C1 segment of cervical spinal cord (tissue), 14 donors: Measurements from ENCODE around the gene DDN.

Experiments used
- DNase-seq, 14 donors: peaks; one replicate each; lab custom pipeline; 2025; lab: John Stamatoyannopoulos, UW

Gene DDN

DNA sequence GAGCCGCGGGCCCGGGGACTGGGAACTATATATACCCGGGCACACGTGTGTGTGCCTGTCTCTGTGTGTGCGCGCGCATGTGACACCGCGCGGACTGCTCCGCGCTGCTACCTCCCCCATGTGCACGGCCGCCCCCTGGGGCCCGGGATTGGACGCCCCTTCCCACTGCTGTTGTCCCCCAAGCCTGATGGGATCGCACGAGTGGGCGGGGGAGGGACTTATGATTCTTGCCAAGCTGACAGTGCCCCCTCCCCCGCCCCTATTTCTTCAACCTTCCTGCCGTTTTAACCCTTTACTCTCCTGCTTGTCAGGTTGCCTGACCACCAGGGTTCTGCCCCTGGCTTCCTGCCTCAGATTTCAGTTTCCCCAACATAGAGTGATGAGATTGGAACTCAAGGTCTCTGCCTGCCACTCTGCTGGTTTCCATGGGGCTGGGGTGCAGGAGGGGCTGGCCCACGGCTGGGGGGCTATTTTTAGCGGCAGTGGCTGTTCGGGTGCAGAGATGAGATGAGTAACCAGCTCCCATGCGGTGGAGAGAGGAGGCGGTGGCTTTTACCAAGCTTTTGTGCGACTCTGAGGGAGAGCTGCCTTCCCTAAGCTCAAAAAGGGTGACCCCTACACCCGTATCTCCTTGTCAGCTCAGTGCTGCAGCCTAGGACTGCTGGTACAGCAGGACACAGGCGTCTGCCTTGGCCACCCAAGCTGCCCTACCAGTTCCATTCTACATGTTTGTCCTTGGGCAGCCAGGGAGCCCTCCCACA, at the start of gene DDN:
Gene DDN, minus strand, starts transcription at position 5 of the 761 bp plus-strand sequence. CDS start 88 bp downstream, outside the sequence.
- no peak for DNase-seq

DNA sequence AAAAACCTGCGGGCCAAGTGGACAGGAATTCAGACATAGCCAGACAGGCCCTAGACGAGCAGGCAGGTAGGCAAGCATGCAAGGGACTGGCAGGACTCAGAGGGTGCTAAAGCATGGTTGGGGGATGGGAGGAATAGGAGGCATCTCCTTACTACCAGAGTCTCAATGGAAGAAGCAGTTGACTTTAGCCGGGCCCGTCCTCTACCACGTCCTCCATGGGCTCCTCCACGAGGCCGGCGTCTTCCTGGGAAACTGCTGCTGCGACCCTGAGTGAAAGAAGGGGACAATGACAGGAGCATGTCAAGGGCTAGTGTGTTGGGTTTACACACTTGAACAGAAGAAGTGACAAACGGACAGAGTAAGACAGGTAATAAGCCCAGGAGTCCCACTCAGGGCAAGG, 49.8 kb upstream of the DDN start:
- no peak for DNase-seq

DNA sequence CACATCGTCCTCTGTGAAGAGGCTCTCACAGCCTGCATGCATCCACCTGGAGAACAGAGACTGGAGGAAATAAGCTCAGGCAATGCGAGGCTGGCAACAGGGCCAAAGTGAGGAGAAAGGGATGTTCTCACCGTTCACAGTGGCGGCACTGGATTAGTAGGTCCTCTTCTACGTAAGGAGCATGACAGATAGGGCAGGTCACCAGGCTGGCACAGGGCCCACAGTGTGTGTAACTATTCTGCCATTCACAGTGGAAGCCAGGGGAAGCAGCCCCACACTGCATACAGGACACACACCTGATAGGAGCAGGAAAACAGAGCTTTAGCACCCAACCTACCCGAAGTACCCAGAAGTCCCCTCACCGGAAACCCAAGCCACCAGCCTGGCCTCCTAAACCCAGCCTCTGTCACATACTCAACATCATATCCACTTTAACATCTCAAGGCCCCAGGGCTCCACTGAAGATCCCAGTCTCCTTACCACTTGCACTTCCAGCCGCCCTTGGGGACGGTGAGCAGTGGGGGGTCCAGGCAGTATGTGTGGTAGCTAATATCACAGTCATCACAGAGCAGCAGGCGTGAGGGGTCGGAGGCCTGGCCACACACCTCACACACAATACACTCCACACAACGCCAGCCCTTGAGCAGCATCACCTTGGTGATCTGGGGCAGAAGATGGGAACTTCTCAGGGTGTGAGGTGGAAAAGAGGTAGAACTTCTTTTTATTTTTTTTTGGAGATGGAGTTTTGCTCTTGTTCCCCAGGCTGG, 47.1 kb upstream of the DDN start:
- no peak for DNase-seq

DNA sequence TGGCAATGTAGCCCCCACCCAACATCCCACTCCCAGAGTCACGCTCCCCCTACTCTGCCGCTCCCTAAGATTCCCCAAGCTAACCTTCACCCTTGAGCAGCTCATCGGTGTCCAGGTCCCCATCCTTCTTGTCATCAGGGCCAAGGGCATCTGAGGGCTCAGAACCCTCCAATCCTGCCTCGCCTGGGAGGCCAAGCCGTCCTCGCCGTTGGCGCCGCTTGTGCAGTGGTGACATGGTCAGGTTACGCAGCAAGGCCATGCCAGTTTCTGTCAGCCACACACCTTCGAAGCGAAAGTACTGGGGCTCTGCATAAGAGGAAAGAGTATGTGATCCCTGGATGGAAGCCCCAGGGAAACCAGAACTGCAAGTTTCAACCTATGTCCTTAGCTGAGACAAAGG, 45.5 kb upstream of the DDN start:
- no peak for DNase-seq

DNA sequence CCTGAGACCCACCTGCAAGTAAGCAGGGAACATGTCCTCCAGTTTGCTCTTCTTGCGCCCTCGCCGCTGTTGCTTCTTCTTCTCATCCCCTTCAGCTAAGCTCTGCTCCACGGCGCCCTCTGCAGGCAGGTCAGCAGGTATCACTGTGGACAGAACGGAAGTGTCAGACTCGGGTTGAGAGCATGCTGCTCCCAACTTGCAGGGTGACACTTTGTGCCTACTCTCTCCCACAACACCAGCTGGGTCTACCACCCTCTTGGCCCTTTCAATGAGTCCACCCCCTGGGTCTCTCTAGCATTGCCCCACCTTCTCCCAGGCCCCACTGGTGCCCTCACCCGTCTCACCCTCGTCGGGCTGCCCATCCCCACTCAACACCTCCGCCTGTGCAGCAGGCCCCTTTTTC, 44.7 kb upstream of the DDN start:
- peak in 3 of 14 donors; percentile 19 to 38 (median 36) for DNase-seq

DNA sequence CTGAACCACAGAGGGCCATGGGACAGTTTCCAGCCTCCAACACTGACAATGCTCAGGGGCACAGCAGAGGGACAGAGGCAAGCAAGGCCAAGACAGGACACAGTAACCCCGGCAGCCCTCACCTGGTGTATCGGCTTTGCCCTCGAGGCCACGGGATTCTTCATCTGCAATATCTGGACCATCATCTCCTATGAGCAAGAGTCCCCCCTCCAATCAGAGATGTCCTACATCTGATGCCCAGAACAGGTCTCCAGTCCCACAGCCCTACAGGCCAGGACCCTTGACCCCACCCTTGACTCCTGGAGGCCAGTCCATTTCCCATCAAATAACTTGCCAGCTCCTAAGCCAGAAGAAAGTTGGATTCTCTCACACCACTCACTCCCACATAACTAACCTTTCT, 44.1 kb upstream of the DDN start:
- no peak for DNase-seq

DNA sequence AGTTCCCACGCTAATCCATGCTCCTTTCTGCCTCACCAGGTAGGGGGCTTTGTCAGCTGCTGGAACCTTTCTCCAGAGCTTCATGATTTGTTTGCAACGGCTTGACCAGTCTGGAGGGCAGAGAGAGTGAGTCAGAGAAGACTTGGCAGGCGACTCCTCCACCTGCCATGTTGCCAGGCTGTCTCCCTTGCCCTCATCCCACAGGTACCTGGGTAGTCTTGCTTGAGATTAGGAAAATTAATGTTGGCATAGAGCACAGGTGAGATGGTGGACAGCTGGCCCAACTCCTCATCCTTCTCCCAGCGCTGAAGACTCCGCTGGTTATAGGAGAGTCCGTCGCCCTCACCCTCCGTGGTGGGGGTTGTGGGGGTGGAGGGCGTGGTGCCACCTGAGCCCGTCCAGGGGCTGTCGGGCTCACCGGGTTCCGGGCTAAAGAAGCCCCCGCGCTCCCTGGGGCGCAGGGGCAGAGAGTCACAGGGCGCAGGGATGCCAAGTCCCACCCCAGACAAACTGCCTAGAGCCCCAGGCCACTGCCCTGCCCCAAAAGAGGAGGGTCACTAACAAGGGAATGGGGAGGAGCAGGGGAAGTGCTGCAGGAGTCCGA, 42.8 kb upstream of the DDN start:
- DNase-seq = no peak

DNA sequence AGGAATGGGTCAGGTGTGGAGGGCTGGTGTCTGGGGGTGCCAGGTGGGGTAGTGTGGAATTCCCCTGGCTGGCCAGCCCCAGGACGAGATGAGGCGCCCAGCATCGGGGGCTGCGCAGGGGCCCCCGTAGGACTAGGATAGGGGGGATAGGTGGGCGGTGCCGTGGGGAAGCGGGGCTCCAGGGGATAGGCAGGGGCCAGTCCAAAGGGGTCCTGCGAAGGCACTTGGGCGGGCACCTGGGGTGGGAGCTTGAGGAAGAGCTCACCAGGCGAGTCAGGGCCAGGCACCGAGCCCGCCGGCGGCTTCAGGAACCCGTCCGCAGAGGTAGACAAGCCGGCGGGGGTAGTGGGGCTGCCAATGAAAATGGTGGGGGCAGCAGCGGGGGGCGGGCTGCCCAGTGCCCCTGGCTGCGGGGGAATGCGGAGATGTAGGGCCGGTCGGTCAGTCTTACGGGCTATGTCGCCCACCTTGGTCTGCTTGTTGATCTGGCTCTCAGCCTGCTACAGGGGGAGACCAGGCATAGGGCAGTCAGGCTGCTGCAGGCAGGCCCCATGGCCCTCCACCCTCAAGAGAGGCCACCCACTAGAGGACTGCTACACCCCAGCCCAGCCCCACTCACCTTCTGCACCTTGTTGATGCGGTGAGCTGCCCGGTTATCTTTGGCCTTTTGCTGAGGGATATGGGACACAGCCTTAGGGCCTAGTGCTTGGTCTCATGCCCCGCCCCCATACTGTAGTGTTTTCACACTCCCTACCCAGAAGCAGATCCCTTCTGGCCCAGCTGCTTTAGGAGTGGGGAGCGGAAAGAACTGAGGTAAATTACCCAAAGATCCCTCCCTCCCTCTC, 42.1 kb upstream of the DDN start:
- no peak for DNase-seq

DNA sequence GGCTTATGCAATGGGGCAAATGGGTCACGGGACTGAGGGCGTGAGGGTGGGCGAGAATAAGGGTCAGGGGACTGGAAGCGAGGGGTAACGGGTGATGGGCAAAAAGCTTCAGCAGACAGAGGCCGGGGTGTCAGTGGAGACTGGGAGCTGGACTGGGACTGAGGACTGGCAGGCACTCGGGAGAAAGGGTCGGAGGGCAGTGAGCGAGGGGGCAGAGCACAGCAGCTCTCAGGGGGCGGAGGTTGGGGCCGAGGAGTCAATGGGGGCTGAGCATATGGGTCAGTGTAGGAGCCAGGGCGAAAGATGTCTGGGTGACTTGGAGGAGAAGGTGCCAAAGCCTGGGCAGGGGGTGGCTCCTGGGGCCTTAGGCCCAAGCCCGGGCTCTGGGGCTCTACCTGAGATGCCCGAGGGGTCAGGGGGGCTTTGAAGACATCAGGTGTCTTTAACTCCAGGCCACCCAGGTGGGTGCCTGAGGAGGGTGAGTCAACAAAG, 41.2 kb upstream of the DDN start:
- no peak for DNase-seq

DNA sequence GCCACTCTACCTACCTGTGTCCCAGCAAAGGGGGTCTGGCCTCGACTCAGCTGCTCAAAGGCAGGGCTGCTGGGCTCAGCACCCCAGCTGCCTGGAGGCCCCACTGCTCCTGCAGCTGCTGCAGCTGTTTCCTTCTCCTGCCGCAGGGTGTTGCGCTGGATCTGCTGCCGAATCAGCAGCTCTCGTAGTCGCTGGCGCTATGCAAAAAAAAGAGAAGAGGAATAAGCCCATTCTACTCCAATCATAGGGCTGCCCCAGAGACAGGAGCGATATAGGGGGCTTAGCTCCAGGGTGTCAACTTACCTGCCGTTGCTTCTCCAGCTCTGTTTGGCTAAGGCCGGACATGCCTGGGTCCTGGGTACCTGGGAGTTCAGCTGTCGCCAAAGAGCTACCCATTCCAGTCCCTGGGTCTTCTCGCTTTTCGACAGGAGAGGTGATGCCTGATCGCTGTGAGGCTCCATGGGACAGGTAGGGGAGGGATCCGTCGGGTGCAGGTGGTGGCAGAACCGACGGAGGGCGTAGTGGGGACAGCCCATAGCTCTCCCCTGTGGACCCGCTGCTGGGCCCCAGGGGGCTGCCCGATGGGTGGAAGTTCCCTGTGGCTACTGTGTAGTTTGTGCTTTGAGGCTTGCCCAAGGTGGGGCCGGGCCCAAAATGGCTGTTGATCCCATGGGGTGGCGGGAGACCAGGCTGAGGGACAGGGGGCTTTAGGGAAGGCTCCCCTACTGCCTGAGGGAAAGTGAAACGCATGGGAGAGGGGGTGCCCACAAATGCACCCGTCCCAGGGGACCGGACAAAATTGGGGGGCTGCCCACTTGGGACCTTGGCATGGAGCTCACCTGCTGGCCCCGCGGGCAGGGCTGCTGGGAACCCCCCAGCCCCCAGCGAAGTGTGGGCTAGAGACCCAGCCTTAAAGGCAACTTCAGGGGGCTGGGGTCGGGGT, 40.5 kb upstream of the DDN start:
- DNase-seq = no peak

DNA sequence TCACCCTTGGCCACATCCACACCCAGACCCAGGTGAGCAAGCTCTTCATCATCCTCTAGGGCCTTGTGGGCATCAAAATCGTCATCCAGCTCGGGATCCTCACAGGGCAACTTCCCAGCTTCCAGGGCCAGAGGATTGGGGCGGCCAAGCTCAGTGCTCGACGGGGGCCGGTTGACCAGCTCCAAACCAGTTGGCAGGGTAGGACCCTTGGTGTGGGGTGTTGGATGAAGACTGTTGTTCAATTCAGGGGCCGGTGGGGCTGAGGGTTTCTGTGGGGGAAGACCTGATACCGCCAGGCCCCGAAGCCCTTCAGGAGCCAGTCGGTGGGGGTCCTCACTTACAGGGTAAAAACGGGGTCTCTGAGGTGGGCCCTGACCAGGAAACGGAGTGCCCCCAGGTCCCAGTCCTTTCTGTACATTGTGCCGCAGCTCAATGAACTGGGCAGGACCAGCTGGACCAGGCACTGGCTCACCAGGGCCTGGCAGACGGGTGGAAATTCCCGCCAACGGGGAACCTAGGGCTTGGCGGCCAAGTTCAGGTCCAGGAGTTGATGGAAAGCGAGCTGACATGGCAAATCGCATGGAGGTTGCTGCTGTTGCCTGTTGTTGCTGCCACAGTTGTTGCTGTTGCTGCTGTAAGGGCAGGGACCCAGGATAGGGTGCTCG, 39.2 kb upstream of the DDN start:
- DNase-seq = peak in 1 of 14 donors; percentile 18

DNA sequence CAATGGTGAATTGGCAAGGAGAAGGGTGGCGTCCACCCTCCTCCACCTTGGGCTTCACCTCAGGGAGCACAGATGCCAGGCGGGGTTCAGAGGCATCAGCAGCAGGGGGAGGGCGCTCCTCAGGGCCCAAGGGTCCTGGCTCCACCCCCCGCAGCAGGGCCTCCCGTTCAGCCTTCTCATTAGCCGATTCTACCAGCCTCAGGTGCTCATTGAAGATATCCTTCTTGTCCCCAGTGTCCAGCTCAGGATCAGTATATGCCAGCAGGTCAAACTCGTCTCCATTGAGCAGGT, 38.7 kb upstream of the DDN start:
- no peak for DNase-seq

DNA sequence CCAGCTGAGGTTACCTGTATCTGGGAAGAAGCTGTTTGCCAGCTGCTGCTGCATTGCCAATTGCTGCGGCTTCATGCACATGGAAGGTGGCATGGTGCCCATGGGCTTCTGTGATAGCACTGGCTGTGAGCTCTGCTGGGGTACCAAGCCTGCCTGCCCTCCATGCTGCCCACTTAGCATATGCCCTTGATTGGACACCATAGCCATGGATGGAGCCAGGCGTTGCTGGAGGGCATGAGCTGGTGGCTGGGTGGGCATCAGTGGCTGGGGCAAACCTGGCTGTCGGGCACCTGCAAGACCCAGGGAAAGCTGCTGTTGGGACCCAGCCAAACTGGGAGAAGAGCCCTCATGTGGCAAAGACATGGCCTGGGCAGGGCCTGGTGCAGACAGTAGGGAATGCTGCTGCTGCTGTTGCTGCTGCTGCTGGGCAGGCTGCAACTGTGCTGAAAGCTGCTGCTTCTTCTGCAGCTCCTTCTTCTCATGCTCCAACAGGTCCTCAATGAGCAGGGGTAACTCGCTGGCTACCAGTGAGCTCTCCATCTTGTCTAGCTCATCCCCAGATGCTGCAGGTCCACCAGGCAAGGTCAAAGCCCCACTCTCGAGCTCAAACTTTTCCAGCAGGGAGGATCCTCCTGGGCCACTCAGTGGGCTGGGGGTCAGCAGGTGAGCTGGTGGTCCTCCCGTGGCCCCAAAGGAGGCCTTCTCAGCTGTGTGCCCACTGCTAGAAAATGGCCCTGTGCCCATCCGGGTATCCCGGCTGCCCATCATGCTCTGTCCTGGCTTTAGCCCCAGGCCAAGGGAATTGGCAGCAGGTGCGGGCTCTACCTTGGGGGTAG, 38.2 kb upstream of the DDN start:
- DNase-seq = no peak

DNA sequence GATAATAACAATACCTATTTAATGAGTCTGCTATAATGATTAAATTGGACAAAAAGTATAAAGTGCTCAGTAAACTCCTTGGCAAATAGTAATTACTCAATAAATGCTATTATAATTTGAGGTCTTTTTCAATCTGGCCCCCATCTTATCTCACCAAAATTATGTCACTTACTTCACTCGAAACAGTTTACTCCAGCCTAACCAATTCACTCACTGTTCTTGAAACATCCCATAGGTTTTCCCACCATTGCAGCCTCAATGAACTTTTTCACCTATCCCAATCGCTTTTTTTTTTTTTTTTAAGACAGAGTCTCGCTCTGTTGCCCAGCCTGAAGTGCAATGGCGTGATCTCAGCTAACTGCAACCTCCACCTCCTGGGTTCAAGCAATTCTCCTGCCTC, 36.9 kb upstream of the DDN start:
- DNase-seq = no peak

DNA sequence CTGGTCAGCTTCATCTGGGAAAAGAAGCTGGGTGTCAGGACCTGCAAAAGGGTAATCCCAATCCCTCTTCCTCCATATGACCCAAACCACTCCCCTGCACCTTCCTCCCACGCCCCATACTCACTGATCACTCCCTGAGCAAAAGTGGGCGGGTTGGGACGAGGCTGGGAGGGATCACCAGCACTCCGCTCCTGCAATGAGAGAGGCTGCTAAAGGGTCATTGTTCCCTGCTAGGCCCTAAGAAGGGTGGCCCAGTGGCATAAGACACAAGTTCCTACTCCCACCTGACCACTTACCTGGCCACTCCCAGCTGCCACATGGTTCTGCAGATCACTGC, 35.1 kb upstream of the DDN start:
- DNase-seq = no peak

DNA sequence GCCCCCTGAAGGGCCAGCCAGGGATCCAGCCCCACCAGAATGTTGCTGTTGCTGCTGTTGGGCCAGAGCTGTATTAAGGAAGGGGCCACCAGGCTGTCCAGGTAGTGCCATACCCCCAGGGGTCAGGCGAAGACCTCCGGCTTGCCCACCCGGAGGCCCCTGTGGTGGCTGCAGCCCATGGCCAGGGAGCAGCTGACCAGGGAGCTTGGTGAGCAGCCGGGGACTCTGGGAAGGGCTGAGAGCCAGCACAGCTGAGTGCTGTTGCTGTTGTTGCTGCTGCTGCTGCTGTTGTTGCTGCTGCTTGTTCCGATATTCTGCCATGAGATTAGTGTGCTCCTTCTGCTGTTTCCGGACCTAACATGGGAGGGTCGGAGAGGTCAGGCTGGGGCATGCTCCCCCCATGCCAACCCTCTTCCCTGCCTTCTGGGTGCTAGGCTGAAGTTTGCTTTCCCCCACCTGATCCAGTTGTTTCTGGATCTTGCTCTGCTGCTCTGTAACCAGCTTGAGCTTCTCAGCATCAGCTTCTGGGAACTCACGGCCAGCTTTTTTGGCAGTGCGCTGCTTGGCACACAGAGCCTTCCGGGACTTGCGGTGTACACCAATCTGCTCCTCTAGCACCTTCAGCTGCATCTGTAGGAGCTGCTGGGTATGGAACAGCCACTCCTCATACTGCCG, 34.6 kb upstream of the DDN start:
- DNase-seq = peak in 2 of 14 donors; percentile 10 to 40

DNA sequence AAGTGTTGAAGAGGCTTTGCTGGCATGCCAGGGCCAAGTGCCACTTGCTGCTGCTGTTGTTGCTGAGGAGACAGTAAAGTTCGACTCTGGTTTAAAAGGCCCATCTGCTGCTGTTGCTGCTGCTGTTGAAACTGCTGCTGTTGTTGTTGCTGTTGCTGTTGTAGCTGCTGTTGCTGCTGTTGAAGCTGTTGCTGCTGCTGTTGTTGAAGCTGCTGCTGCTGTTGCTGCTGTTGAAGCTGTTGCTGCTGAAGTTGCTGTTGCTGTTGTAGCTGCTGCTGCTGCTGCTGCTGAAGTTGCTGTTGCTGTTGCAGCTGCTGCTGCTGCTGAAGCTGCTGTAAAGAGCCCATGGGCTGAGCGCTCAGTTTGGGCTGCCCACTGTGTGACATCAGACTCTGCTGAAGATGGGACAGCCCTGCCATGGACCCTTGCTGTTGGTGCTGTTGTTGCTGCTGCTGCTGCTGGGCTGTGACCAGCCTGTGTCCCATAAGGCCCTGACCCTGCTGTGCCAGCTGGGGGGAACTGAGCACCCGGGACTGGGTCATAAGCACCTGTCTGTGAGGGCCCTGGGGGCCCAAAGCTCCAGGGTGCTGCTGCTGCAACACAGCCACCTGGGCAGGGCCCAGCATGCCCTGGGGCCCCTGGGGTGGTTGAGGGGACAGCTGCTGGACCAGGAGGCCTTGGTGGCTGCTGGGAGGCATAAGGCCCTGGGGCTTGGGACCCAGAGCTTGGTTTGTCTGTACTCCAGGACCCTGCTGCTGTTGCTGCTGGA, 33.7 kb upstream of the DDN start:
- peak in 1 of 14 donors; percentile 12 for DNase-seq

DNA sequence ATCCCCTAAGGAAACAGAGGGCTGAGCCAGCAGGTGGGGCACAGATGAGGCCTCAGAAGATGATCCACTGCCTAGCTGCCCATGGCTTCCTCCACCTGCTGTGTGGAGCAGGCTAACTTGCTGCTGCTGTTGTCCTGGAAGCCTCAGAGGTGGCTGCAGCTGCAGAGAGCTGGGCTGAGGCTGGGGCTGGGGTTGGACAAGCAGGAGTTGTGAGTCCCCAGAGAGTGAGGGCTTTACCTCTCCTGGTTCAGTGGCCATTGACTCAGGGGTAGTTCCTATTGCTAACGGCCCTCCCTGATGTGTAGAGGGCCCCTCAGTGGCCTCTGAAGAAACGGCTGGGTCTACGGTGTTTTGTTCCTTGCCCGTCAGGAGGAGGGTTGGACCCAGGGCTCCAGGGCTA, 33.1 kb upstream of the DDN start:
- peak in 1 of 14 donors; percentile 10 for DNase-seq
